Measurements from ENCODE around the gene GABBR2.

GRCh38 chr9:98318834-98319478, 389.8 kb downstream of the GABBR2 start:
- TF ChIP-seq CTCF (conservative IDR thresholded peaks at IDR 0.05 in 1 of 2, IDR thresholded peaks at IDR 0.05 in 1 of 2; ENCODE audit: extremely low read depth in 1 of 2, insufficient read depth in 1 of 2, low read depth in 1 of 2, low read length in 2 of 2), result no peak
- no peak for TF ChIP-seq EZH2 (IDR thresholded peaks at IDR 0.05; ENCODE audit: borderline replicate concordance, low read length)

Measured in mammary epithelial cell (primary cell).